NCI-H2081 treated with DMSO at 0.1 percent for 48 hours (cell line): ENCODE results near the gene DCAF15.
"Not testable (repeated sequence)": the region's sequence is repeated elsewhere in the genome, so short reads cannot be mapped to it uniquely, and the experiment has no call there.

Experiments
- DNase-seq: peaks from one replicate; lab custom pipeline; 2025; lab: John Stamatoyannopoulos, UW

DCAF15 gene

GRCh38 chr19:13959962-13960862 lies 7.9 kb downstream of the DCAF15 start:
- DNase-seq, result no peak

GRCh38 chr19:13960863-13961784 lies 8.8 kb downstream of the DCAF15 start:
- no peak for DNase-seq

- DNase-seq, result no peak
These were observed 9.8 kb downstream of the DCAF15 start for GRCh38 chr19:13961826-13962698.

GRCh38 chr19:13962699-13963602 lies 10.6 kb downstream of the DCAF15 start:
- DNase-seq, result no peak

- no peak for DNase-seq
These were observed 11.3 kb downstream of the DCAF15 start for GRCh38 chr19:13963603-13964105.

- no peak for DNase-seq
These were observed 12.5 kb downstream of the DCAF15 start for GRCh38 chr19:13964776-13965175.

- DNase-seq, result no peak
These were observed 13.1 kb downstream of the DCAF15 start for GRCh38 chr19:13965377-13965896.

GRCh38 chr19:13965926-13966683 lies 13.8 kb downstream of the DCAF15 start:
- no peak for DNase-seq

GRCh38 chr19:13966684-13967128 lies 14.4 kb downstream of the DCAF15 start:
- no peak for DNase-seq

GRCh38 chr19:13967206-13967605 lies 14.9 kb downstream of the DCAF15 start:
- DNase-seq, result not testable (repeated sequence)

- no peak for DNase-seq
These were observed 16.1 kb downstream of the DCAF15 start for GRCh38 chr19:13968383-13968935.

GRCh38 chr19:13968999-13969398 lies 16.7 kb downstream of the DCAF15 start:
- no peak for DNase-seq

- DNase-seq, result no peak
These were observed 17.6 kb downstream of the DCAF15 start for GRCh38 chr19:13969897-13970296.

GRCh38 chr19:13971868-13972267 lies 19.6 kb downstream of the DCAF15 start:
- DNase-seq, result not testable (repeated sequence)

- no peak for DNase-seq
These were observed 20.3 kb downstream of the DCAF15 start for GRCh38 chr19:13972368-13973155.

- not testable (repeated sequence) for DNase-seq
These were observed 21.2 kb downstream of the DCAF15 start for GRCh38 chr19:13973479-13973878.

GRCh38 chr19:13974073-13974472 lies 21.8 kb downstream of the DCAF15 start:
- DNase-seq, result no peak

GRCh38 chr19:13975870-13976269 lies 23.6 kb downstream of the DCAF15 start:
- DNase-seq, result no peak
